ENCODE data around the gene FNIP2. TPM values are rescaled to one million over a fixed set of nuclear protein-coding genes. Genes with fewer than 3 reads are reported as not detected.

FNIP2 gene
- 10 to 100 TPM; 16.2 to 47.4 (median 27.3) TPM for total RNA-seq

DNA sequence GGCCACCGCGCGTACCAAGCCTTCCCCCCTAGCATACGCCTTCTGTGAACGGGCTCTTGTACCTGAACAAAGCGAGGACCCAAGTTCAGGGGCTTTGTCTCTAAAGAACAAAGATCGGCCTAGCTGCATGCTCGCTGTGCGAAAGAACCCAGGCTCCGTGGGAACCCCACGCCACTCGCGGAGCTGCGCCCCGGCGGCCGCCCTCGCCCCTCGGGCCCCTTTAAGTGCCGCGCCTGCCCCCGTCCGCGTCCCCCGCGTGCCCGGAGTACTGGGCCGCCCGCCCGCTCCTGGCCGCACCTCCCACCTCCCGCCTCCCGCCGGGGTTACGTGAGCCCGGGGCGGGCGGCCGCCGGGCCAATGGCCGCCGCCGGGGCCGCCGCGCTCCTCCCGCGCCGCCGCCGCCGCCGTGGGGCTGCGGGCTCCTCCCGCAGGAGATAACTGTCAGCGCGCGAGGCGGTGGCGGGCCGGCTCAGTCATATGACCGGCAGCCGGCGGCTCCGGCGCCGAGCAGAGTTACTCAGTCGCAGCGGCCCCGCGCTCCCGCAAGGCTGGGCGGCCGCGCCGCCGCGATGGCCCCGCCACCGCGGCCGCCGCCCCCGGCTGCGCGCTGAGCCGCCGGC, at the start of gene FNIP2:
Gene FNIP2, plus strand, starts transcription at position 472 of the 620 bp plus-strand sequence. CDS start 187 bp downstream, outside the sequence.
- ATAC-seq (replicated peaks in 6 of 8): peak; percentile 87 to 94 (median 90)
- H3K4me3 ChIP-seq: peak within 1 kb of the TSS; percentile 66 to 84 (median 79)
- in situ Hi-C loops (cut with MboI; ENCODE audit: low pct_unique_long_range_greater_than_20kb in 2 of 9, low sequenced_read_pairs in 9 of 9, unreplicated experiment in 9 of 9): no loop called here

DNA sequence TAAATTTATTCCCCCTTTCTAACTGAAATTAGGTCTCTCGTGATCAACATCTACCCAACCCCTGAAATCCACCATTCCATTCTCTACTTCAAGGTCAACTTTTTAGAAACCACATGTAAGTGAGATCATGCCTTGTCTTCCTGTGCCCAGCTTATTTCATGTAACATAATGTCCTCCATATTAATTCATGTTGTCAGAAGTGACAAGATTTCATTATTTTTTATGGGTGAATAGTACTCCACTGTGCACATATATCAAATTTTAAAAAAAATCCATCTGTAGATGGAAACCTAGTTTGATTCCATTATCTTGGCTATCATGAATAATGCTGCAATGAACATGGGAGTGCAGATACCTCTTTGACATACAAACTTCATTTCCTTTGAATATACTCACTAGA, 47.1 kb upstream of the FNIP2 start:
- peak overlapping the region in 1 of 2 donors; percentile 73 for H3K27ac ChIP-seq
- H3K4me1 ChIP-seq (replicated peaks in 1 of 2): peaks cover 0 to 6% of the 10 kb centered on the region in 2 donors
- no peak for ATAC-seq (replicated peaks in 6 of 8)
- peak overlapping the region in 4 of 5 donors; percentile 65 to 85 (median 80) for H3K4me3 ChIP-seq
- WGBS, 10 experiments: 100% methylated on average over 1 of the region's 1 CpG; no CpG with 5 or more reads in 2 of the 10 experiments
- in situ Hi-C loops (cut with MboI; ENCODE audit: low pct_unique_long_range_greater_than_20kb in 2 of 9, low sequenced_read_pairs in 9 of 9, unreplicated experiment in 9 of 9): loop anchor here in 1 of 9 experiments (25.0 kb wide), 1 partner anchor 466 kb away; no protein-coding TSS in a partner anchor

More for the DNA sequence above, at the start of gene FNIP2:
- Histone ChIP-seq H3K4me1 (replicated peaks in 1 of 2) (peaks cover 13 to 23% of the 10 kb centered on the region in 2 donors), H3K27ac (peak within 1 kb of the TSS; percentile 84 to 87)
- 5 to 19% methylated on average over 4 to 6 of the region's 88 CpGs; no CpG with 5 or more reads in 8 of the 10 experiments for WGBS, 10 experiments

DNA sequence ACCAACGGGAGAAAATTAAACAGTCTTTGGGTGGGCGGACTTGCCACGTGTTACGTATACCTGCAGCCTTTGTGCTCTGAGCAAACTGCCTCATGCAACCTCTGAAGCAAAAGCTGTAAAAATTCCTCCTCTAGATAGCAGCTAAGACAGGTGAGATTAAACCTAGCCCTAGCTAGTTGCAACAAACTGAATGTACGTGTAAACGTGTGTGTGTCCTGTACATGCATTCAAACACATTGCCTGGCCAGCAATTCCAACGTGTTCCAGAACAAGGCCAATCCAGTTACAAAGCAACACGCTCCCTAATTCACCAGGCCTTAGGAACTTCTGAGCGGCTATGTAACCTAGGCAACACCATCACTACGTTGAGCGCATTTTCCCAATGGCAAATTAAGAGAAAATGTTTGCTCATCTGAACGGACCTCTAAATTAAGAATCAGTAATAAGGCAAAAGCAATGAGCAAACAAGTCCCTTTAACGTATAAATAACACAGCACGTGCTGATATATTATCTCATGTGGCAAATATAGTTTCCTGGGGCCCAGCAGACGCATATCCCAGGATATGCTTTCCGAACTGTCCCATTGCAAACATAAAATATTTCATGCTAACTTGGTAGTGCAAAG, 46.4 kb upstream of the FNIP2 start:
- peak overlapping the region; percentile 73 to 89 for H3K27ac ChIP-seq
- in situ Hi-C loops (cut with MboI; ENCODE audit: low pct_unique_long_range_greater_than_20kb in 2 of 9, low sequenced_read_pairs in 9 of 9, unreplicated experiment in 9 of 9): loop anchor here in 1 of 9 experiments (25.0 kb wide), 1 partner anchor 465 kb away; no protein-coding TSS in a partner anchor
- WGBS, 10 experiments: 0 to 27% (median 9%) methylated on average over 3 to 15 of the region's 16 CpGs

DNA sequence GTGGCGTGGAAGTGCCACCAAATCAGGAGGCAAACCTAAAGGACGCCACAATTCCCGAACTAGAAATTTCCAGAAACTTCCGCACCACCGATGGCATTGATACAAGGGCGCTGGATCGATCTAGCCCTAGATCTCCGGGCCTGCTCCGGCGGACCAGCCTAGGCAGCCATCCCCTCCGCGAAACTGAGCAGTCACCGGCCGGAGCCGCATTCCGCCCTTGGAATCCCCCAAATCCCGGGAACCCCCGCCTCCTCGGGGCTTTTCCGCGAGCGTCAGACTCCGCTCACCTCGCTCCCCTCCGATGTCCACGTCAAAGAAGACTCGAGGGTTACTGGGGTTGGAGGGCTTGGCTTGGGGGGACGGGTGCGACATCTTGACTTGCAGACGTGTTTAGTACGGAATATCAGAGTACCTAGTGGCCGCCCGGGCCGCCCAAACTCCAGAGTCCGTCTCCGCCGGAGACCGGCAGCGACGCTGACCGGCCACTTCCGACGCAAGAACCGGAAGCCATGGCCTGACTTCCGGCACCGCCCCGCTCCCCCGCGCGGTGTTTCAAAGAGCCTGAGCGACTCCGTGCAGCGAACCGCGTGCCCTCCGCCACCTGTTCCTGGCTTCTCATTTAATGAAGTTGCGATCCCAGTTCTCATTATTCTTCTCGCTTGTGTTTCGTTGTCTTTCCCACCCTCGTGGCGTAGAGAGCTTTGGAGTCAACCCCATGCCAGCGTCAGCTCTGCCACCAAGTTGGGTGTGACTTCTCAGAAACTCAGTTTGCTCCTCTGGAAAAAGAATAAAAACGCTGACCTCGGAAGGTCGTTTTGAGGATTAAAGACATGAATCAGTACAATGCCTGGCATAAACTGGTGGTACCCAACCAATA, 45.7 kb upstream of the FNIP2 start, which contains the start of gene PPID:
Gene PPID, minus strand, starts transcription at position 480 of the 877 bp plus-strand sequence. Its CDS starts 108 bp downstream, at position 372.
- Histone ChIP-seq H3K4me3 (peak within 1 kb of the TSS; percentile 65 to 85 (median 81)), H3K4me1 (replicated peaks in 1 of 2) (peaks cover 0 to 6% of the 10 kb centered on the region in 2 donors), H3K27ac (peak within 1 kb of the TSS; percentile 73 to 89)
- 0 to 5% (median 0%) methylated on average over 2 to 30 of the region's 65 CpGs for WGBS, 10 experiments
- in situ Hi-C loops (cut with MboI; ENCODE audit: low pct_unique_long_range_greater_than_20kb in 2 of 9, low sequenced_read_pairs in 9 of 9, unreplicated experiment in 9 of 9): loop anchor here in 1 of 9 experiments (25.0 kb wide), 1 partner anchor 464 kb away; no protein-coding TSS in a partner anchor
- peak; percentile 93 to 98 (median 97) for ATAC-seq (replicated peaks in 6 of 8)

More for the DNA sequence above, 46.4 kb upstream of the FNIP2 start:
- H3K4me1 ChIP-seq (replicated peaks in 1 of 2): peaks cover 0 to 6% of the 10 kb centered on the region in 2 donors
- peak; percentile 9 to 66 (median 62) for ATAC-seq (replicated peaks in 6 of 8)
- H3K4me3 ChIP-seq: peak overlapping the region; percentile 65 to 85 (median 81)

DNA sequence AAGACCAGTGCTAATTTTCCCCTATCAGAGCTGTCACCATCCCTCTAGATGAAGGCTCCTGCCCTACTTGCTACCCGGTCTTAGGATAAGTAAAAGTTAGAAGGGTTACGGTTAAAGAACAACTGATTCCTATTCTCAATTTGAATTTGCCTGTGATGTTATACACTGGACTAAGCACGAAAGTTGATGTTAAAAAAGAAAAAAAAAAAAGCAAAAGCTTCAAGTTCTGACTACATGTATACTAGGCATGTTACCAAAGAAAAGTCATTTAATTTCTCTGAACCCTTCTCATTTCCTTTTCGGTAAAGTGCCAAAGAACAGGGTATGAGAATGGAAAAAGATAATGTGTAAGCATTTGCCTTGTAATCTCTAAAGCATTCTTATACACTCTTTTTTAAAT, 44.2 kb upstream of the FNIP2 start:
- peaks cover 0 to 6% of the 10 kb centered on the region in 2 donors for H3K4me1 ChIP-seq (replicated peaks in 1 of 2)
- in situ Hi-C loops (cut with MboI; ENCODE audit: low pct_unique_long_range_greater_than_20kb in 2 of 9, low sequenced_read_pairs in 9 of 9, unreplicated experiment in 9 of 9): loop anchor here in 5 of 9 experiments (25.0 kb wide), 4 partner anchors 113 to 713 kb away; no protein-coding TSS in a partner anchor
- 43 to 100% (median 97%) methylated on average over 1 to 4 of the region's 4 CpGs for WGBS, 10 experiments
- no peak overlapping the region for H3K4me3 ChIP-seq
- ATAC-seq (replicated peaks in 6 of 8): no peak
- H3K27ac ChIP-seq: no peak overlapping the region

DNA sequence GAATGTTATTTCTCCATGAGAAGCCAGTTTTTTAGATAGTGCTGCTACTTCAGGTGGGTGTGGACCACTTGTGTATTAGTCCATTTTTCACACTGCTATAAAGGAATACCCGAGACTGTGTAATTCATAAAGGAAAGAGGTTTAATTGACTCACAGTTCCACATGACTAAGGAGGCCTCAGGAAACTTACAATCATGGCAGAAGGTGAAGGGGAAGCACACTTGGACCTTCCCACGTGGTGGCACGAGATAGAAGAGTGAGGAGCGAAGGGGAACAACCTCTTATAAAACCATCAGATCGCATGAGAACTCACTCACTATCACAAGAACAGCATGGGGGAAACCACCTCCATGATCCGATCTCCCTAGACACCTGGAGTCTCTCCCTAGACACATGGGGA, 42.2 kb upstream of the FNIP2 start:
- in situ Hi-C loops (cut with MboI; ENCODE audit: low pct_unique_long_range_greater_than_20kb in 2 of 9, low sequenced_read_pairs in 9 of 9, unreplicated experiment in 9 of 9): loop anchor here in 4 of 9 experiments (25.0 kb wide), 3 partner anchors 111 to 711 kb away; no protein-coding TSS in a partner anchor
- peaks cover 0 to 4% of the 10 kb centered on the region in 2 donors for H3K4me1 ChIP-seq (replicated peaks in 1 of 2)
- 47 to 100% (median 93%) methylated on average over 1 to 6 of the region's 6 CpGs; no CpG with 5 or more reads in 5 of the 10 experiments for WGBS, 10 experiments

DNA sequence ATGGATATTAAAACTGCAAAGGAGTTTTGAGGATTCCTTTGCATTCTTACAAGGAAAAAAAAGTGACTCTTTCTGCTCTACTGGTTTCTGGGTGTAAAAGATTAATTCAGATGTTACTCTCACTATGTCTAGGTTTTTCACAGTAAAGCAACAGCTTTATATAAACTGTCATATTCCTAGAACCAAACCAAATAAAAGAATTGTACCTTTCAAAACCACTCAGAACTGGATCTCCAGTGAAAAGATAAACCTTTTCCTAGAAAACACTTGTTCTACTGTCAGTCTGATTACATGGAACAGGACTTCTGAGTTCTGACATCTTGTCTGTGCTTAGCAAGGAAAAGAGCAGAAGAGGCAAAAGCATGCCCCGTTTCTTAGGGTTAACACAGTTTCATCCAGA, 40.6 kb upstream of the FNIP2 start:
- 20 to 100% (median 56%) methylated on average over 1 of the region's 1 CpG; no CpG with 5 or more reads in 3 of the 10 experiments for WGBS, 10 experiments
- Histone ChIP-seq H3K4me3 (no peak overlapping the region), H3K27ac (no peak overlapping the region), H3K4me1 (replicated peaks in 1 of 2) (no peaks in the 10 kb centered on the region)
- no peak for ATAC-seq (replicated peaks in 6 of 8)
- in situ Hi-C loops (cut with MboI; ENCODE audit: low pct_unique_long_range_greater_than_20kb in 2 of 9, low sequenced_read_pairs in 9 of 9, unreplicated experiment in 9 of 9): loop anchor here in 4 of 9 experiments (25.0 kb wide), 3 partner anchors 109 to 709 kb away; no protein-coding TSS in a partner anchor

More for the DNA sequence above, 42.2 kb upstream of the FNIP2 start:
- ATAC-seq (replicated peaks in 6 of 8): no peak
- Histone ChIP-seq H3K27ac (no peak overlapping the region), H3K4me3 (no peak overlapping the region)

DNA sequence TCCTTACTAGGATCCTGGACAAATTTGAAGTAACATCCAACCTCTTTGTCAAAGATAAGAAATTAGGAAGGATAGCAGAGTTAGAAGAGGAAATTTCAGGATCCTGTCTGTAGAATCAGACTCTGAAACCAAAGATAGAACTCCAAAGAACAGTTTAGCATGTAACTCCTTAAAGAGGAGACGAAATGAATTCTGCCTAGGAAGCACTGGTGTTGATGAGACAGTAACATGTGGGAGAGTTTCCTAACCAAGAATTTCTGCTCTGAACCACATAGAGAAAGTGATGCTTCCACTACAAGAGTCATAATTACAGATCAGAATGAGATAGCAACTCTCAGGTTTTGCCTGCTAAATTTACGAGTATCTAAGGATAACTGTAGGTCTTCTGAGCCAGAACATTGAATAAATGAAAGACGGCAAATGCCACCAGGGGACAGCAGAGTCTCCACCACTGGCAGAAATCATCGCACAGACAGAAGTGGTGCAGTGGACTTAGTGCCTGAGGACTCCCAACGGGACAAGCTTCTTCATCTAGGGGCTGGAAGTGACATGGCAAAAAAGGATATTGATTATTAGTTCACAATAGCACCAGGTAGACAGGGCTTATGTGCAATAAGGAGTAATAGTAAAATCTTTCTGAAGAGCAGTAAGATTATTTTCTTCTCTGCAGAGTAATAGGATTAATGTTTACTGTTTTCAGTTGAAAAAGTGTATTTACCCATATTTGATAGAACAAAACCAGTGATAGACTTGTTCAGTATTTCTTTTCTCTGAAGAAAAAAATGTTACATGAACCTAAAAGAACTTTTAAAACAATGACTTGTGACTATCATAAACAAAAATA, 38.9 kb upstream of the FNIP2 start:
- in situ Hi-C loops (cut with MboI; ENCODE audit: low pct_unique_long_range_greater_than_20kb in 2 of 9, low sequenced_read_pairs in 9 of 9, unreplicated experiment in 9 of 9): loop anchor here in 4 of 9 experiments (10.0 to 25.0 kb wide), 4 partner anchors 107 to 707 kb away; no protein-coding TSS in a partner anchor
- Histone ChIP-seq H3K4me1 (replicated peaks in 1 of 2) (no peaks in the 10 kb centered on the region), H3K4me3 (no peak overlapping the region), H3K27ac (no peak overlapping the region)
- peak; percentile 68 to 96 (median 86) for ATAC-seq (replicated peaks in 6 of 8)
- 0 to 58% (median 44%) methylated on average over 2 to 4 of the region's 5 CpGs; no CpG with 5 or more reads in 2 of the 10 experiments for WGBS, 10 experiments

DNA sequence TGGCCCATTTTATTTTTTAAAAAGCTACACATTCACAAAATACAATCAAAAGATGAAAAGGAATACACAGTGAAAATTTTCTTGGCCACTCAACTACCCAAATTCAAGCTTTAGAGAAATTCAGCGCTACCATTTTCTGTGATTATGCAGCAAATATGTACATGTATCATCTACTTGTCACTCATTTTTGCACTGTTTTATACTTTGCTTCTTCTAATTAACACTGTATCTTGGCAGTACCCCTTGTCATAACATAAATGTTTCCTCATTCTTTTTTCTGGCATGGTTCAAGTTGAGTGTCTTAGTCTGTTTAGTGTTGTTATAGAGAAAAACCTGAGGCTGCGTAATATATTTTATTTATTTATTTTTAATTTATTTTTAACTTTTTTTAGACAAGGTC, 30.0 kb upstream of the FNIP2 start:
- Histone ChIP-seq H3K4me1 (replicated peaks in 1 of 2) (no peaks in the 10 kb centered on the region), H3K27ac (no peak overlapping the region), H3K4me3 (no peak overlapping the region)
- WGBS, 10 experiments: 86 to 100% (median 100%) methylated on average over 1 to 2 of the region's 2 CpGs; no CpG with 5 or more reads in 1 of the 10 experiments
- no peak for ATAC-seq (replicated peaks in 6 of 8)
- in situ Hi-C loops (cut with MboI; ENCODE audit: low pct_unique_long_range_greater_than_20kb in 2 of 9, low sequenced_read_pairs in 9 of 9, unreplicated experiment in 9 of 9): loop anchor here in 4 of 9 experiments (10.0 to 25.0 kb wide), 4 partner anchors 98 to 698 kb away; no protein-coding TSS in a partner anchor

DNA sequence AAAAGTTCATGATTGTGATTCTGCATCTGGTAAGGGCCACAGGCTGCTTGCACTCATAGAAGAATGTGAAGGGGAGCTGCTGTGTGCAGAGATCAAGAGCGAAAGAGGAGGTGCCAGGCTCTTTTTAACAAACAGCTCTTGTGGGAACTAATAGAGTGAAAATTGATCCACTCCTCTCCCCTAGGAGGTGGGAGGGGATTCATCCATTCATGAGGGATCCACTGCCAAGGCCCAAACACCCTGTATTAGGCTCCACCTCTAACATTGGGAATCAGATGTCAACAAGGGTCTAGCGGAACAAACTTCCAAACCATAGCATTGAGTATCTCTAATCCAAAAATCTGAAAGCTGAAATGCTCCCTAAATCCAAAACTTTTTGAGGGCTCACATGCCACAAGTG, 29.2 kb upstream of the FNIP2 start:
- Histone ChIP-seq H3K4me1 (replicated peaks in 1 of 2) (no peaks in the 10 kb centered on the region), H3K27ac (no peak overlapping the region), H3K4me3 (no peak overlapping the region)
- 67 to 100% (median 100%) methylated on average over 1 to 2 of the region's 2 CpGs; no CpG with 5 or more reads in 3 of the 10 experiments for WGBS, 10 experiments
- in situ Hi-C loops (cut with MboI; ENCODE audit: low pct_unique_long_range_greater_than_20kb in 2 of 9, low sequenced_read_pairs in 9 of 9, unreplicated experiment in 9 of 9): loop anchor here in 4 of 9 experiments (10.0 to 25.0 kb wide), 4 partner anchors 98 to 698 kb away; no protein-coding TSS in a partner anchor
- no peak for ATAC-seq (replicated peaks in 6 of 8)

DNA sequence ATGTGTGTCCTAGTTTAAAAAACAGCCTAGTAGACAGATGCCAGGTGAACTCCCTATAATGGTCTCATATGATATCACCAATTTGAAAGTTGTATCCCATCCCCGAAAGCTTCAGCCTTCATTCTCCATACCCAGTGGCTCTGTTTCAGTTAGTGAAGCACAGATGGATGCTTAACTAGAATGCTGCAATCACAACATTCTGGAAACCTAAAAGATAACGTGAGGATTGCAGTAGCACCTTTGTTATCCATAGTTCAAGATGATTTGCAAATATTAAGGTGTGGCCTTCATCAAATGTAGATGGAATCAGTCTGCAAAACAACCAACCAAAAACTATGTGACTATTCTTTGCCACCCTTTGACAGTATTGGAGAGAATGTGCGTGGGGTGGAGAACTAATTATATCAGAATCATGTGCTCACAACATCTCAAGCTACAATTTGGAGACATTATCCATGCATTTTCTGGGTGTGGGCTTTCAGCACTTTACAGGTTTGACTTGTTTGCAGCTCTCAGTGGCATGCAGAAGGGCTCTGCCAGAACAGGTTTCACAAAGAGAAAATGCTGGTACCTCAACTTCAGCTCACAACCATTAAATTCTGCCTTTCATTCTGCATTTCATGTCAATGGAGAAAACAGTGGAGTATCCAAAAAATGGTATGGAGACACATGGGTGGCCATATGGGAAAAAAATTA, 27.4 kb upstream of the FNIP2 start:
- Histone ChIP-seq H3K4me1 (replicated peaks in 1 of 2) (no peaks in the 10 kb centered on the region), H3K27ac (no peak overlapping the region), H3K4me3 (no peak overlapping the region)
- peak in 1 of 8 experiments; percentile 50 for ATAC-seq (replicated peaks in 6 of 8)
- in situ Hi-C loops (cut with MboI; ENCODE audit: low pct_unique_long_range_greater_than_20kb in 2 of 9, low sequenced_read_pairs in 9 of 9, unreplicated experiment in 9 of 9): loop anchor here in 4 of 9 experiments (25.0 kb wide), 3 partner anchors 96 to 696 kb away; no protein-coding TSS in a partner anchor
- WGBS, 10 experiments: 40 to 100% (median 83%) methylated on average over 1 to 3 of the region's 3 CpGs; no CpG with 5 or more reads in 4 of the 10 experiments
